NT2/D1 (cell line): ENCODE measurements around the gene WTAP.

ENCODE experiments used
- DNase-seq: peaks from one replicate; pipeline ENCODE4 v3.0.0-alpha.2; 2011; ENCODE audit warnings: low read depth, low spot score
- H3K27me3 ChIP-seq: 2 replicates; pipeline ENCODE4 v1.6.0; 2011; ENCODE audit warnings: mild to moderate bottlenecking; ENCODE audit not compliant: insufficient read length, insufficient read depth
- H3K36me3 ChIP-seq: 2 replicates; pipeline ENCODE4 v1.6.1; 2011; ENCODE audit warnings: mild to moderate bottlenecking, low read length, mixed read lengths; ENCODE audit not compliant: insufficient read depth, insufficient read length
- H3K4me1 ChIP-seq: 2 replicates; pipeline ENCODE4 v1.5.1; 2011; ENCODE audit not compliant: insufficient read depth, insufficient read length
- H3K4me3 ChIP-seq: 2 replicates; pipeline ENCODE4 v1.5.1; 2011; ENCODE audit warnings: low read depth; ENCODE audit not compliant: insufficient read length
- H3K9ac ChIP-seq: 2 replicates; pipeline ENCODE4 v1.6.0; 2011; ENCODE audit warnings: low read depth; ENCODE audit not compliant: insufficient read length
- H3K9me3 ChIP-seq: 2 replicates; pipeline ENCODE4 v1.5.1; 2011; ENCODE audit warnings: mild to moderate bottlenecking, low read length; ENCODE audit not compliant: insufficient read depth
- SUZ12 ChIP-seq: IDR thresholded peaks from 2 replicates; pipeline ENCODE4 v1.6.1; 2011; ENCODE audit not compliant: insufficient read length, insufficient read depth; ENCODE audit errors: extremely low read depth
- YY1 ChIP-seq: IDR thresholded peaks from 2 replicates; pipeline ENCODE4 v1.6.1; 2011; ENCODE audit not compliant: insufficient read length, insufficient read depth
- ZNF274 ChIP-seq: IDR thresholded peaks from 2 replicates; pipeline ENCODE4 v1.6.1; 2011; ENCODE audit warnings: mild to moderate bottlenecking, low read depth, low read length

WTAP gene

DNA sequence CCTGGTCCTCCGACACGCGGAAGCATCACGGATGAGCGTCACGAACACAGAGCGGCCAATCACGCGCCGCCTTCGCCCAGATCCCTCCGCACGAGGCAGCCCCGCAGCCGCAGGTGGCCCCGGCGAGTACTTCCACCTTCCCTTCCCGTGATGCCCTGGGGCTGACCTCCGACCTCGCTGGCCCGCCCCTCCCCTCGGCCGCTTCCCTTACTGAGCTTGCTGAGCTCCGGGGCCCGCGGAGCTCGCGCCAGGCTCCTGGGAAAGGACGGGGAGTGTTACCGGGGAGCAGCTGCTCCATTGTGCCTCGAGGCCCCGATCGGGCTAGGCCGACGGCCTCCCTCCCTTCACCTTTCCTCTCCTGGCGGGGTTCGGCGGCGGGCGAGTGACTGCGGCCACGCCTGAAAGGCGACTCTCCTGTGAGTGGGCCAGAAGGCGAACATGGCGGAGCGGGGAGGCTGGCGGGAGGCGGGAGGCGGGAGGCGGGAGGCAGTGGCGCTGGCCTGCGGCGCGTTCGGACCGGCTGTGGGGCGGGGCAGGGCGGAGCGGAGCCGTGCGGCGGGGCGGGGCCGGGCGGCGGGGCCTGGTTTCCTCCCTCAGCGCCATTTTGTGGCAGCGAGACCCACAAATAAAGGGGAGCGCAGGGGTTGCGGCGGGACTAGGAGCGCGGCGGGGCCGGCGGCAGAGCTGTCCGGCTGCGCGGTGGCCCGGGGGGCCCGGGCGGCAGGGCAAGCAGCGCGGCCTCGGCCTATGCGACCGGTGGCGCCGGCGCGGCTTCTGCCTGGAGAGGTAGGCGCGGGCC, at the start of gene WTAP:
TSS of gene WTAP (plus strand) at position 589 of the 799 bp plus-strand sequence. CDS start 8,760 bp downstream, outside the sequence.
- no peak for TF ChIP-seq SUZ12
- TF ChIP-seq YY1: peak; percentile 39
- TF ChIP-seq ZNF274: no peak
- Histone ChIP-seq H3K9me3 (no peaks in the 10 kb centered on the region), H3K9ac (peak within 1 kb of the TSS; percentile 92), H3K4me1 (no peaks in the 10 kb centered on the region), H3K36me3 (peaks cover 19% of the 10 kb centered on the region), H3K4me3 (peak within 1 kb of the TSS; percentile 85), H3K27me3 (no peaks in the 10 kb centered on the region)
- peak; percentile 89 for DNase-seq

DNA sequence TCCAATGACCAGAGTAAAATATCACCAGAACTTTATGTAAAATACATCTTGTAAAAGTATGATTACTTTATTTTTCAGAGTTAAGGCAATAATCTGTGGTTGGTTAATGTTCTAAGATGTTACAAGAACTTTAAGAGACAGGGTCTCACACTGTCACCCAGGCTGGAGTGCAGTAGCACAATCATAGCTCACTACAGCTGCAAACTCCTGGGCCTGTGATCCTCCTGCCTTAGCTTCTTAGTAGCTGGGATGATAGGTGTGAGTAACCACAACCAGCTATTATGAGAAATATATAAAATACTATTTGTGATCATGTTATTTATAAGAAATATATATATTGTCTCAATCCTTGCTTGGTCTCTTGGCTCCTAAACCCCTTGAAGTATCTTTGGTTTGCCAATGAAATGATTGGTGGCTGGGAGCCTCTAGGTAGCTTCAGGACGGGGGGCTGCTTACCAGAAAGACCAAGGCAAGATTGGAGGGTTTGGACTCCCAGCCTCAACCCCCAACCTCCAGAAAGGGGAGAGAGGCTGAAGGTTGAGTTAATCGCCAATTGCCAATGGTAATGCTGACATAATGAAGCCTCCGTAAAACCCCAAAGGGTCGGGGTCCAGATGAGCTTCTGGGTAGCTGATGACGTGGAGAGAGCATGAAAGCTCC, 49.7 kb upstream of the WTAP start:
- peaks cover 14% of the 10 kb centered on the region for H3K36me3 ChIP-seq
- H3K9ac ChIP-seq: no peak overlapping the region
- TF ChIP-seq YY1 (no peak), ZNF274 (no peak), SUZ12 (no peak)

DNA sequence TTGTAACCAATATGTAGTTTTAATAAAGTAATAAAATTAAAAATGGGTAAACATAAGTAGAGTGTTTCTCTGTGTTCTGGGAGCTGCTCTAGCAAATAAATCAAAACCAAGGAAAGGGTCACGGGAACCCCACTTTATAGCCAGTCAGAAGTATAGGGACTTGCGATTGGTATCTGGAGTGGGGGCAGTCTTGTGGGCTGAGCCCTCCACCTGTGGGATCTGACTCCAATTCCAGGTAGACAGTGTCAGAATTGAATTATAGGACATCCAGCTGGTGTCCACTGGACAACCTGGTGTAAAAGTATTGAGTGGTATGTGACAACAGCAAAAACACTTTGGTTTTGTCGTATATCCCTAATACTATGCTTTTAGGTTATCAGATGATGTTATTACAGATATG, 48.7 kb upstream of the WTAP start:
- no peak overlapping the region for H3K4me3 ChIP-seq
- no peak for DNase-seq
- H3K9ac ChIP-seq: no peak overlapping the region
- H3K4me1 ChIP-seq: no peaks in the 10 kb centered on the region
- H3K9me3 ChIP-seq: no peaks in the 10 kb centered on the region
- H3K36me3 ChIP-seq: peaks cover 19% of the 10 kb centered on the region
- H3K27me3 ChIP-seq: no peaks in the 10 kb centered on the region
- TF ChIP-seq ZNF274 (no peak), SUZ12 (no peak), YY1 (no peak)

More for the DNA sequence above, 49.7 kb upstream of the WTAP start:
- no peak for DNase-seq
- Histone ChIP-seq H3K4me1 (no peaks in the 10 kb centered on the region), H3K9me3 (no peaks in the 10 kb centered on the region), H3K4me3 (no peak overlapping the region), H3K27me3 (no peaks in the 10 kb centered on the region)

DNA sequence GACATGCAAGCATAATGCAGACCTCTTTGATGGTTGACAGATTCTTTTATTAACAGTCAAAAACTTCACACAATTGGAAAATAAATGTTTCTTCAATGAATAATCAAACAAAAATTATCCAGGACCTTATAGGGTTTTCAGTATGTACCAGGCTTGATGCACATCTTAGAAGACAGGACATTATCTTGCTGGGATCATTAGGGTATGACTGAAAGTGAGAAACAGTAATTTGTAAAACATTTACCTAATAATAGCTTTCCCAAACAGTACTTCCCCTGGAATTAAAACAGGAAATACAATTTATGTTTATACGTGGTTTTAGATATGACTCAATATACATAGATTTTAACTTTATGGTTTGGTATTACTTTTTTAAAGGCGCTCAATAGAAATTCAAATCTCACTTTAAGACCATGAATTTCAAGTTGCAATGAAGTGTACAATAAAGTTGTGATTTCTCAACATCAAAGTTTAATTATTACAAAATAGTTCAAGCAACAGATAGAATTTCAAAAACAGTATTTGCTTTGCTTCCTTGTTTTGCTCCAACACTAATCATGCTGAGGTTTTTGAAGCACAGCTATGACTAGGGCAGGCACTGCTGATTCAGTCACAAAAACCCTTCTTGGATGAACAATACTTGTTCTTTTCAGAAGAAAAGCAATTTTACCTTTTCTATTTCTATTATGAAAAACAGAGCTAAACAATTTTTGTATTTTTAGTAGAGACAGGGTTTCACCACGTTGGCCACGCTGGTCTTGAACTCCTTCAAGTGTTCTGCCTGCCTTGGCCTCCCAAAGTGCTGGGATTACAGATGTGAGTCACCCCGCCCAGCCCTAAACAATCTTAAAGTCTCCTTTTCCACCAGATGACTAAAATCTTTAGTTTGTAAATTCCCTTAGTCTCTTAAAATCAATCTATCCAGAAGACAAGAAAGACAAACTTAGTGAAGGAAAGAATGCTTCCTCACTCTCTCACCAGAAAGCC, 47.9 kb upstream of the WTAP start:
- no peak for DNase-seq
- H3K4me3 ChIP-seq: no peak overlapping the region
- no peaks in the 10 kb centered on the region for H3K27me3 ChIP-seq
- no peaks in the 10 kb centered on the region for H3K4me1 ChIP-seq
- no peaks in the 10 kb centered on the region for H3K9me3 ChIP-seq
- peaks cover 24% of the 10 kb centered on the region for H3K36me3 ChIP-seq
- TF ChIP-seq ZNF274: no peak
- no peak for TF ChIP-seq SUZ12
- no peak for TF ChIP-seq YY1
- no peak overlapping the region for H3K9ac ChIP-seq

DNA sequence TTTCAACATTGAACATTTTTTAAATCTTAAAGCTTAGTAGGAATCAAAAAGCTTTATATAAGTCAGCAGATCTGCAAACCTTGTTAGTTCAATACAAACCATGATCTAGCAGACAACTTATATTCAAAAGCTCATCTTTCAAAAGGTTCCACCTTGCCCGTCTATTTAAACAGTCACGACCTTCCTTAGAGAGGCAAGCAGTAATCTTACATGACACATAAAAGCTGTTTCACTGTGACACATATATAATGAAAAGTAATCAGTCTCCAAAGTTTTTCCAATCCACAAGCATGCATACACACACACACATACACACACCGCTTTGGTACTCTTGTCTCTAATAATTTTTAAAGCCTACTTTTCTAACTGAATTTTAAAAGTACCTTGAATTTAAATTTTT, 47.2 kb upstream of the WTAP start:
- Histone ChIP-seq H3K9me3 (no peaks in the 10 kb centered on the region), H3K36me3 (peaks cover 31% of the 10 kb centered on the region), H3K4me1 (no peaks in the 10 kb centered on the region), H3K9ac (no peak overlapping the region), H3K27me3 (no peaks in the 10 kb centered on the region), H3K4me3 (no peak overlapping the region)
- no peak for TF ChIP-seq YY1
- no peak for TF ChIP-seq SUZ12
- no peak for TF ChIP-seq ZNF274
- DNase-seq: no peak

DNA sequence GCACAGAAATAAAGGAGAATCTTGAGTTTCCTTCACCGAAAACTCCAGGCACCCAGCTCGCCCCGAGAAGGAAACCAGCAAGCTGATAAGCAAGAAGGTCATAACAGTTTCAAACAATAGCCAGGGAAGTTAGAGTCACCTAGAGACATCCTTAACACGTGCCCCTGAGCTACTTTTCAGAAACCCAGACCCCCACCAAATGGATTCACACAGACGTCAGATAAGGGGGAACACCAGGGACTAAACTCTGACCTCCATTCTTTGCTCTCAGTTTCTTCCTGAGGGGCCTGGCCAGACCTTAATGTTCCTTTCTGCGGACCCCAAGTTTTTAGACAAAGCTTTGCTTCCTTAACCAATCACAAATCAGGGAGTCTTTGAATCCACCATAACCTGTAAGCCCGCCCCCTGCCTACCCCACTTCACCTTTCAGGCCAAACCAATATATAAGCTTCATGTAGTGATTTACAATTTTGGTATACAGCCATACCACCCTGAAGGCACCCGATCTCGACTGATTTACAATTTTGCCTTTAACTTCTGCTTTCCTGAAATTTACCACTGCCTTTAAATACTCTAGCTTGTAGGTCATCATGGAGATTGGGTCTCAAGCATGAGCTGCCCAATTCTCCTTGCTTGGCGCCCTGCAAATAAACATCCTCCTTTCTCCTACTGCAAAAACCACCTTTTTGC, 46.0 kb upstream of the WTAP start:
- Histone ChIP-seq H3K4me3 (no peak overlapping the region), H3K27me3 (no peaks in the 10 kb centered on the region), H3K4me1 (no peaks in the 10 kb centered on the region), H3K36me3 (peaks cover 37% of the 10 kb centered on the region), H3K9me3 (no peaks in the 10 kb centered on the region), H3K9ac (no peak overlapping the region)
- no peak for TF ChIP-seq YY1
- no peak for TF ChIP-seq ZNF274
- TF ChIP-seq SUZ12: no peak
- DNase-seq: no peak

DNA sequence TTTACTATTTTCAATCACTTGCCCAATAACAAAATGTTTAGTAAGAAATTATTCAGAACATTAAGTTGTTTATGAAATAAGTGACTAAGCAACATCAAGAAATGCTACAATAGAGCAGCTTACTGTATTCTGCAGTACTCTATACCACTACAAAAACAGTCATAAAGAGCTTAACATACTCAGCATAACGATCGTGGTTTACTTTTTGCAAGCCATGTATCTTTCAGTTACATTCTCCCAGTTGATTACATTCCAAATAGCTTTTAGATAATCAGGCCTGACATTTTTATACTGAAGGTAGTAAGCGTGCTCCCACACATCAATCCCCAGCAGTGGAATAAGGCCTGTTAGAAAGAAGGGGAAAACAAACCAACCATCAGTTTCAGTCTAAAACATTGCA, 45.0 kb upstream of the WTAP start:
- no peak for DNase-seq

More for the DNA sequence above, 45.0 kb upstream of the WTAP start:
- TF ChIP-seq YY1: no peak
- TF ChIP-seq ZNF274: no peak
- TF ChIP-seq SUZ12: no peak
- H3K27me3 ChIP-seq: no peaks in the 10 kb centered on the region
- H3K9ac ChIP-seq: no peak overlapping the region
- no peaks in the 10 kb centered on the region for H3K4me1 ChIP-seq
- H3K36me3 ChIP-seq: peaks cover 45% of the 10 kb centered on the region
- H3K9me3 ChIP-seq: no peaks in the 10 kb centered on the region
- H3K4me3 ChIP-seq: no peak overlapping the region
